ENCODE results near the gene SERTAD4. TPM values are rescaled to one million over a fixed set of nuclear protein-coding genes. Genes with fewer than 3 reads are reported as not detected.
"Not testable (repeated sequence)": the region's sequence is repeated elsewhere in the genome, so short reads cannot be mapped to it uniquely, and the experiment has no call there.

SERTAD4 gene
- 2.1 TPM for polyA plus RNA-seq (2013, experiment 1 of 2; ENCODE audit: insufficient read length)
- polyA plus RNA-seq (2013, experiment 2 of 2; ENCODE audit: insufficient read length), result 2.0 TPM

- no peak for DNase-seq
Measured at GRCh38 chr1:210232511-210233215, at the start of gene SERTAD4. SERTAD4 (plus strand) TSS chr1:210232796; CDS start chr1:210237961, 5,165 bp downstream.

GRCh38 chr1:210185063-210185462, 47.5 kb upstream of the SERTAD4 start:
- DNase-seq, result no peak

GRCh38 chr1:210187849-210188606, 44.6 kb upstream of the SERTAD4 start:
- peak; percentile 77 for DNase-seq

- DNase-seq, result no peak
Measured at GRCh38 chr1:210189426-210189825, 43.2 kb upstream of the SERTAD4 start.

GRCh38 chr1:210195635-210196160, 36.9 kb upstream of the SERTAD4 start:
- DNase-seq, result no peak

GRCh38 chr1:210196266-210196665, 36.3 kb upstream of the SERTAD4 start:
- not testable (repeated sequence) for DNase-seq

- no peak for DNase-seq
Measured at GRCh38 chr1:210198840-210199239, 33.8 kb upstream of the SERTAD4 start.

- no peak for DNase-seq
Measured at GRCh38 chr1:210200124-210200736, 32.4 kb upstream of the SERTAD4 start.

- DNase-seq, result peak; percentile 43
Measured at GRCh38 chr1:210201681-210202080, 30.9 kb upstream of the SERTAD4 start.

GRCh38 chr1:210207597-210208450, 24.8 kb upstream of the SERTAD4 start:
- no peak for DNase-seq

- DNase-seq, result no peak
Measured at GRCh38 chr1:210213335-210213734, 19.3 kb upstream of the SERTAD4 start.

- DNase-seq, result no peak
Measured at GRCh38 chr1:210214573-210215409, 17.8 kb upstream of the SERTAD4 start.

- no peak for DNase-seq
Measured at GRCh38 chr1:210217482-210217881, 15.1 kb upstream of the SERTAD4 start.

GRCh38 chr1:210218047-210218446, 14.5 kb upstream of the SERTAD4 start:
- DNase-seq, result peak; percentile 4

- no peak for DNase-seq
Measured at GRCh38 chr1:210222340-210223006, 10.1 kb upstream of the SERTAD4 start.

- DNase-seq, result peak; percentile 4
Measured at GRCh38 chr1:210223226-210223904, 9.2 kb upstream of the SERTAD4 start.

GRCh38 chr1:210228158-210228557, 4.4 kb upstream of the SERTAD4 start:
- DNase-seq, result no peak

- no peak for DNase-seq
Measured at GRCh38 chr1:210230149-210230695, 2.4 kb upstream of the SERTAD4 start.

- DNase-seq, result peak; percentile 34
Measured at GRCh38 chr1:210231846-210232510, 618 bp upstream of the SERTAD4 start.

All from fibroblast of skin of abdomen (primary cell).